Suppressor macrophage (primary cell): ENCODE measurements around the gene SLC24A5.

Source experiments
- DNase-seq, 4 experiments: peaks; one replicate each; pipeline ENCODE4 v3.0.0-alpha.2; 2020 to 2022

SLC24A5 gene

GRCh38 chr15:48191574-48192225, 70.9 kb downstream of the SLC24A5 start, which contains the start of gene CTXN2:
TSS of gene CTXN2 (plus strand) at chr15:48191665. CDS start at chr15:48201301, 9,636 bp downstream.
- DNase-seq, result no peak
